SK-N-SH (cell line): ENCODE data around the gene LIMS2. TPM values are rescaled to one million over a fixed set of nuclear protein-coding genes. Genes with fewer than 3 reads are reported as not detected.

Source experiments
- CTCF ChIA-PET: fragments of 300-600, 350-600 bp; formaldehyde crosslinking; extraction: SDS; loops from one replicate; lab custom pipeline; 2021; lab: Yijun Ruan, JAX
- POLR2A ChIA-PET: fragments of 350-600 bp; sonication (Branson Sonifier 250); formaldehyde crosslinking; extraction: SDS; loops from one replicate; lab custom pipeline; 2020; ENCODE audit warnings: antibody characterized with exemption, inconsistent platforms; lab: Yijun Ruan, JAX
- DNase-seq: peaks from one replicate; pipeline ENCODE4 v3.0.0; 2012
- H2AFZ ChIP-seq: fragments of 200-600 bp; sonication (generic); 2 replicates; pipeline ENCODE4 v1.8.1; 2016; ENCODE audit warnings: antibody characterized with exemption, mild to moderate bottlenecking, low read depth
- H3F3A ChIP-seq: fragments of 200-600 bp; sonication (generic); replicated peaks from 2 replicates; pipeline ENCODE3; 2016; ENCODE audit warnings: antibody characterized with exemption, mild to moderate bottlenecking; ENCODE audit not compliant: insufficient read depth
- H3K27ac ChIP-seq, 2 experiments: fragments of 200-500 bp in 1 of 2; fragments of 200-600 bp in 1 of 2; sonication (Bioruptor generic) in 1 of 2; sonication (generic), shearing (Covaris generic) in 1 of 2; 2 replicates each; pipeline versions ENCODE4 v1.5.1 to v1.6.1; 2014 to 2016; ENCODE audit warnings: low read depth in 2 of 2, inconsistent platforms in 1 of 2, low read length in 1 of 2, mild to moderate bottlenecking in 1 of 2, mixed read lengths in 1 of 2
- H3K27me3 ChIP-seq: fragments of 200-600 bp; sonication (generic), shearing (Covaris generic); 2 replicates; pipeline ENCODE4 v1.6.1; 2016; ENCODE audit warnings: mixed run types; ENCODE audit not compliant: insufficient read depth
- H3K36me3 ChIP-seq, 2 experiments: fragments of 200-500 bp in 1 of 2; fragments of 200-600 bp in 1 of 2; sonication (Bioruptor generic) in 1 of 2; sonication (generic) in 1 of 2; replicated peaks in 1 of 2; 2 replicates each; pipeline versions ENCODE3 to v1.5.1; 2014 to 2016; ENCODE audit warnings: low read length in 1 of 2, mild to moderate bottlenecking in 1 of 2; ENCODE audit not compliant: insufficient read depth in 2 of 2, control insufficient read depth in 1 of 2
- H3K4me1 ChIP-seq, 2 experiments: fragments of 200-500 bp in 1 of 2; fragments of 200-600 bp in 1 of 2; sonication (Bioruptor generic) in 1 of 2; sonication (generic), shearing (Covaris generic) in 1 of 2; 2 replicates each; pipeline versions ENCODE4 v1.5.1 to v1.6.1; 2014 to 2016; ENCODE audit warnings: low read depth in 1 of 2, low read length in 1 of 2, mixed run types in 1 of 2; ENCODE audit not compliant: insufficient read depth in 2 of 2, control insufficient read depth in 1 of 2
- H3K4me2 ChIP-seq: fragments of 200-600 bp; sonication (generic), shearing (Covaris generic); 2 replicates; pipeline ENCODE4 v1.6.1; 2017; ENCODE audit warnings: mixed run types
- H3K4me3 ChIP-seq, 2 experiments: fragments of 200-500 bp in 1 of 2; fragments of 200-600 bp in 1 of 2; sonication (Bioruptor generic) in 1 of 2; sonication (generic), shearing (Covaris generic) in 1 of 2; 2 replicates each; pipeline versions ENCODE4 v1.5.1 to v1.8.1; 2014 to 2016; ENCODE audit warnings: low read depth in 2 of 2, inconsistent platforms in 1 of 2, low read length in 1 of 2, mild to moderate bottlenecking in 1 of 2, mixed read lengths in 1 of 2, moderate library complexity in 1 of 2
- H3K79me2 ChIP-seq: fragments of 200-600 bp; sonication (generic); 2 replicates; pipeline ENCODE4 v1.8.1; 2017; ENCODE audit warnings: mild to moderate bottlenecking; ENCODE audit not compliant: insufficient read depth
- H3K9ac ChIP-seq: fragments of 200-600 bp; sonication (generic); 2 replicates; pipeline ENCODE4 v1.6.1; 2017; ENCODE audit warnings: mixed run types
- H3K9me2 ChIP-seq: fragments of 200-600 bp; sonication (generic); 2 replicates; pipeline ENCODE4 v1.6.1; 2017; ENCODE audit warnings: mixed run types
- H3K9me3 ChIP-seq: fragments of 200-600 bp; sonication (generic); 2 replicates; pipeline ENCODE4 v1.6.1; 2017; ENCODE audit warnings: mixed run types, mild to moderate bottlenecking, moderate library complexity
- H4K20me1 ChIP-seq: fragments of 200-600 bp; sonication (generic); 2 replicates; pipeline ENCODE4 v1.6.1; 2017; ENCODE audit warnings: mild to moderate bottlenecking, mixed run types; ENCODE audit not compliant: insufficient read depth
- CTCF ChIP-seq: fragments of 200-600 bp; sonication (generic); IDR thresholded peaks from 2 replicates; pipeline ENCODE4 v1.6.1; 2017; ENCODE audit warnings: antibody characterized with exemption, mild to moderate bottlenecking, moderate library complexity
- FOSL2 ChIP-seq: IDR thresholded peaks from 2 replicates; pipeline ENCODE4 v1.4.0; 2012; ENCODE audit warnings: low read depth, mild to moderate bottlenecking, moderate library complexity, borderline replicate concordance
- FOXJ3 ChIP-seq: sonication (generic); formaldehyde crosslinking; IDR thresholded peaks from 2 replicates; pipeline ENCODE4 v1.5.1; 2020; ENCODE audit warnings: mild to moderate bottlenecking, missing genetic modification reagents
- FOXM1 ChIP-seq: IDR thresholded peaks from 2 replicates; pipeline ENCODE4 v1.4.0; 2012; ENCODE audit warnings: low read depth, mild to moderate bottlenecking
- JUND ChIP-seq: IDR thresholded peaks from 2 replicates; pipeline ENCODE4 v1.4.0; 2012
- MXI1 ChIP-seq: IDR thresholded peaks from 2 replicates; pipeline ENCODE4 v1.6.1; 2012; ENCODE audit warnings: mild to moderate bottlenecking, low read depth, low read length, improper control_type of control experiment
- NFIC ChIP-seq: IDR thresholded peaks from 2 replicates; pipeline ENCODE4 v1.4.0; 2012; ENCODE audit warnings: borderline replicate concordance
- PBX3 ChIP-seq: IDR thresholded peaks from 2 replicates; pipeline ENCODE4; 2012
- RCOR1 ChIP-seq: fragments of 150-350 bp; IDR thresholded peaks from 2 replicates; pipeline ENCODE4 v1.6.1; 2017; ENCODE audit warnings: antibody characterized with exemption, low read length
- TAF1 ChIP-seq: IDR thresholded peaks from 2 replicates; pipeline ENCODE4 v1.6.1; 2012; ENCODE audit warnings: low read depth, mild to moderate bottlenecking, low read length, moderate library complexity, borderline replicate concordance
- USF1 ChIP-seq: IDR thresholded peaks from 2 replicates; pipeline ENCODE4 v1.4.0; 2012; ENCODE audit warnings: low read depth, borderline replicate concordance
- USF2 ChIP-seq: fragments of 150-350 bp; IDR thresholded peaks from 2 replicates; pipeline ENCODE4 v1.6.1; 2017; ENCODE audit warnings: antibody characterized with exemption, low read length, low read depth, borderline replicate concordance
- YY1 ChIP-seq: IDR thresholded peaks from 2 replicates; pipeline ENCODE4 v1.4.0; 2012; ENCODE audit warnings: low read depth, mild to moderate bottlenecking
- WGBS: methylation state at CpG from one replicate; pipeline ENCODE4 v1.1.6; 2017; ENCODE audit warnings: low lambda C conversion rate; 5-methylcytosine and 5-hydroxymethylcytosine counted together
- polyA plus RNA-seq, 3 experiments: library from polyadenylated mRNA; depleted of rRNA; stranded (reverse); fragments of >200 nt; gene quantifications; 2 replicates each; pipeline ENCODE4 v1.2.3, GENCODE V29; 2012

LIMS2 gene
- polyA plus RNA-seq, 1 of the 3 experiments (the other 2 are of a cell fraction), result 2.7 TPM

GRCh38 chr2:127619877-127620705 lies 55.2 kb downstream of the LIMS2 start:
- ChIA-PET POLR2A (no interaction called here), CTCF (interaction anchor here (1.8 kb wide), 1 partner anchor 28 kb away, joined by 7 read pairs; no protein-coding TSS in a partner anchor)
- H3K27me3 ChIP-seq, result no peaks in the 10 kb centered on the region
- H3F3A ChIP-seq, result no peaks in the 10 kb centered on the region
- H3K4me3 ChIP-seq, result no peak overlapping the region
- TF ChIP-seq RCOR1, result no peak
- TF ChIP-seq USF2, result no peak
- TF ChIP-seq JUND, result no peak
- no peak overlapping the region for H3K27ac ChIP-seq
- 58% methylated on average over 9 of the region's 16 CpGs for WGBS
- H3K79me2 ChIP-seq, result no peaks in the 10 kb centered on the region
- H3K36me3 ChIP-seq, result no peaks in the 10 kb centered on the region
- no peak overlapping the region for H3K9ac ChIP-seq
- no peaks in the 10 kb centered on the region for H3K9me3 ChIP-seq
- H3K4me2 ChIP-seq, result no peak overlapping the region
- DNase-seq, result peak; percentile 29
- H4K20me1 ChIP-seq, result no peaks in the 10 kb centered on the region
- H2AFZ ChIP-seq, result no peak overlapping the region
- no peaks in the 10 kb centered on the region; a peak in 1 of 4 replicates for H3K4me1 ChIP-seq
- no peaks in the 10 kb centered on the region for H3K9me2 ChIP-seq

DNA sequence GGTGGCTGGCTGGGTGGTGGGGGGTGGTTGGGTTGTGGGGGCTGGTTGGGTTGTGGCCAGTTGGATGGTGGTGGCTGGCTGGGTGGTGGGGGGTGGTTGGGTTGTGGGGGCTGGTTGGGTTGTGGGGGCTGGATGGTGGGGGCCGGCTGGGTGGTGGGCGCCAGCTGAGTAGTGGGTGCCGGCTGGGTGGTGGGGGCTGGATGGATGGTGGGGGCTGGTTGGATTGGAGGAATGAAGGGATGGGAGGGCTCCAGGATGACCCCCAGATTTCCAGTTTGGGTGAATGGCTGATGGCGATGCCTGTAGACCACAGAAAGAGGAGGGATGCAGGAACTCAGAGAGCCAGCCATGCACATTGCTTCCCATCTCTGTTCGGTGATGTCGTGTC lies 56.1 kb downstream of the LIMS2 start:
- H3K9me3 ChIP-seq, result no peaks in the 10 kb centered on the region
- CTCF ChIA-PET, result interaction anchor here (1.2 kb wide), 1 partner anchor 31 kb away, joined by 3 read pairs; no protein-coding TSS in a partner anchor
- H3K36me3 ChIP-seq, result no peaks in the 10 kb centered on the region
- H3K9me2 ChIP-seq, result no peaks in the 10 kb centered on the region
- no peak overlapping the region for H3K27ac ChIP-seq
- no peaks in the 10 kb centered on the region; a peak in 1 of 4 replicates for H3K4me1 ChIP-seq
- TF ChIP-seq USF2 (no peak), YY1 (no peak), NFIC (no peak), USF1 (no peak), RCOR1 (no peak), TAF1 (no peak), JUND (no peak), FOXJ3 (CRISPR knock-in tag) (no peak), CTCF (no peak), MXI1 (no peak), FOSL2 (no peak), PBX3 (no peak), FOXM1 (no peak)
- TF ChIP-seq, all 33 proteins: peak for 0
- no peak overlapping the region for H3K4me3 ChIP-seq
- POLR2A ChIA-PET, result no interaction called here
- H3F3A ChIP-seq, result no peaks in the 10 kb centered on the region
- no peak overlapping the region for H3K4me2 ChIP-seq
- no peaks in the 10 kb centered on the region for H3K27me3 ChIP-seq
- no peak overlapping the region for H3K9ac ChIP-seq
- H3K79me2 ChIP-seq, result no peaks in the 10 kb centered on the region
- DNase-seq, result peak; percentile 10
- no peak overlapping the region for H2AFZ ChIP-seq
- 91% methylated on average over 6 of the region's 6 CpGs for WGBS
- H4K20me1 ChIP-seq, result no peaks in the 10 kb centered on the region
